ENCODE data around the gene CDK6. TPM values are rescaled to one million over a fixed set of nuclear protein-coding genes. Genes with fewer than 3 reads are reported as not detected.

Gene CDK6
- total RNA-seq, 1 experiment from 2014 or later = 175 TPM

- H3K4me1 ChIP-seq = peaks cover 24% of the 10 kb centered on the region
- no peak for DNase-seq
- no peaks in the 10 kb centered on the region for H3K27me3 Mint-ChIP-seq (ENCODE audit: insufficient read depth, unreplicated experiment)
- H3K27me3 ChIP-seq (replicated peaks; ENCODE audit: control insufficient read depth, insufficient read depth, low read length) = no peaks in the 10 kb centered on the region
- no peaks in the 10 kb centered on the region for H3K9me3 ChIP-seq
- no peak for TF ChIP-seq CTCF (IDR thresholded peaks at IDR 0.05; ENCODE audit: insufficient read depth in 1 of 2, low read depth in 1 of 2, low read length in 1 of 2, severe bottlenecking in 1 of 2, unreplicated experiment in 1 of 2)
- ChIA-PET CTCF (no interaction called here), POLR2A (no interaction called here)
- H3K4me3 Mint-ChIP-seq (ENCODE audit: unreplicated experiment) = no peak overlapping the region
- H3K4me1 Mint-ChIP-seq (ENCODE audit: low read depth, unreplicated experiment) = peaks cover 38% of the 10 kb centered on the region
- H3K9me3 Mint-ChIP-seq (ENCODE audit: unreplicated experiment) = no peaks in the 10 kb centered on the region
- H3K36me3 ChIP-seq (ENCODE audit: control insufficient read depth, insufficient read depth, low read length) = no peaks in the 10 kb centered on the region
- peaks cover 70% of the 10 kb centered on the region for H3K36me3 Mint-ChIP-seq (ENCODE audit: insufficient read depth, unreplicated experiment)
- intact Hi-C loops (cut with micrococcal nuclease; ENCODE audit: unreplicated experiment) = no loop called here
- H3K27ac Mint-ChIP-seq (ENCODE audit: unreplicated experiment) = no peak overlapping the region
- H3K4me3 ChIP-seq (ENCODE audit: low read depth, low read length) = no peak overlapping the region
- BruUV-seq (replicated peaks) = no TSS peak
These were observed 8.8 kb downstream of the CDK6 start for GRCh38 chr7:92827464-92828120.

- Mint-ChIP-seq H3K9me3 (ENCODE audit: unreplicated experiment) (no peaks in the 10 kb centered on the region), H3K27ac (ENCODE audit: unreplicated experiment) (no peak overlapping the region), H3K36me3 (ENCODE audit: insufficient read depth, unreplicated experiment) (peaks cover 59% of the 10 kb centered on the region), H3K27me3 (ENCODE audit: insufficient read depth, unreplicated experiment) (no peaks in the 10 kb centered on the region), H3K4me3 (ENCODE audit: unreplicated experiment) (no peak overlapping the region), H3K4me1 (ENCODE audit: low read depth, unreplicated experiment) (peaks cover 28% of the 10 kb centered on the region)
- ChIA-PET CTCF (no interaction called here), POLR2A (no interaction called here)
- intact Hi-C loops (cut with micrococcal nuclease; ENCODE audit: unreplicated experiment) = no loop called here
- no peak for TF ChIP-seq CTCF (IDR thresholded peaks at IDR 0.05; ENCODE audit: insufficient read depth in 1 of 2, low read depth in 1 of 2, low read length in 1 of 2, severe bottlenecking in 1 of 2, unreplicated experiment in 1 of 2)
- Histone ChIP-seq H3K9me3 (no peaks in the 10 kb centered on the region), H3K4me3 (ENCODE audit: low read depth, low read length) (no peak overlapping the region), H3K36me3 (ENCODE audit: control insufficient read depth, insufficient read depth, low read length) (no peaks in the 10 kb centered on the region), H3K27me3 (replicated peaks; ENCODE audit: control insufficient read depth, insufficient read depth, low read length) (no peaks in the 10 kb centered on the region), H3K4me1 (peaks cover 18% of the 10 kb centered on the region)
- DNase-seq = no peak
- no TSS peak for BruUV-seq (replicated peaks)
These were observed 10.0 kb downstream of the CDK6 start for GRCh38 chr7:92826258-92826938.

GRCh38 chr7:92824901-92825480 is 11.4 kb downstream of the CDK6 start:
- TF ChIP-seq CTCF (IDR thresholded peaks at IDR 0.05; ENCODE audit: insufficient read depth in 1 of 2, low read depth in 1 of 2, low read length in 1 of 2, severe bottlenecking in 1 of 2, unreplicated experiment in 1 of 2) = no peak
- DNase-seq = no peak
- Mint-ChIP-seq H3K4me1 (ENCODE audit: low read depth, unreplicated experiment) (peaks cover 29% of the 10 kb centered on the region), H3K4me3 (ENCODE audit: unreplicated experiment) (no peak overlapping the region), H3K27ac (ENCODE audit: unreplicated experiment) (no peak overlapping the region), H3K9me3 (ENCODE audit: unreplicated experiment) (peaks cover 1% of the 10 kb centered on the region), H3K36me3 (ENCODE audit: insufficient read depth, unreplicated experiment) (peaks cover 55% of the 10 kb centered on the region), H3K27me3 (ENCODE audit: insufficient read depth, unreplicated experiment) (no peaks in the 10 kb centered on the region)
- ChIA-PET POLR2A (no interaction called here), CTCF (no interaction called here)
- Histone ChIP-seq H3K9me3 (no peaks in the 10 kb centered on the region), H3K36me3 (ENCODE audit: control insufficient read depth, insufficient read depth, low read length) (no peaks in the 10 kb centered on the region), H3K27me3 (replicated peaks; ENCODE audit: control insufficient read depth, insufficient read depth, low read length) (no peaks in the 10 kb centered on the region), H3K4me1 (peaks cover 4% of the 10 kb centered on the region), H3K4me3 (ENCODE audit: low read depth, low read length) (no peak overlapping the region)
- intact Hi-C loops (cut with micrococcal nuclease; ENCODE audit: unreplicated experiment) = no loop called here
- no TSS peak for BruUV-seq (replicated peaks)
